ENCODE results near the gene B4GALT4. TPM values are rescaled to one million over a fixed set of nuclear protein-coding genes. Genes with fewer than 3 reads are reported as not detected.

Gene B4GALT4
- total RNA-seq, 2 experiments from 2014 or later: 10.9 to 11.6 TPM

DNA sequence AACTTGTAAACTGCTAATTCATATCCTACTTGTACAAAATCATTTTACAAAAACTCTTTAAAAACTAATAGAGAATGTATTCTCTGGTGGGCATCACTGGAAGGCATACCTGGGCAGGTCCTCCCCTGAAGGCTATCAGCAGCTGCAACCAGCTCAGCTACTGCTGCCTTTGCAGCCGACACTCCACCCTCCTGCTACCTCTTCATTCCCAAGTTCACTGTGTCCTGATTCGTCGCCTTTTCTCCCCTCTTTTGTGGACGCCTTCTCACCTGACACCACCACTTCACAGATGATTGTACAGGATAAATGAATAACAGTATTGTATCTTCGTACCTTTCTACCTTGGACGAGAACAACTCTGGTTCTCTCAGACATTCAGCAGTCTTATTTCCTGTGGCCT, 28.9 kb downstream of the B4GALT4 start:
- H3K4me3 Mint-ChIP-seq: no peak overlapping the region
- DNase-seq: no peak
- ChIA-PET CTCF (interaction anchor here (1.0 kb wide), 1 partner anchor 29 kb away, joined by 3 read pairs; the partner anchor contains the start of gene B4GALT4), POLR2A (no interaction called here)
- peaks cover 8% of the 10 kb centered on the region for H3K4me1 Mint-ChIP-seq
- H3K27me3 Mint-ChIP-seq: no peaks in the 10 kb centered on the region
- H3K9me3 Mint-ChIP-seq: no peaks in the 10 kb centered on the region
- H3K27ac Mint-ChIP-seq: no peak overlapping the region
- peaks cover 45% of the 10 kb centered on the region for H3K36me3 Mint-ChIP-seq (ENCODE audit: low read depth)

DNA sequence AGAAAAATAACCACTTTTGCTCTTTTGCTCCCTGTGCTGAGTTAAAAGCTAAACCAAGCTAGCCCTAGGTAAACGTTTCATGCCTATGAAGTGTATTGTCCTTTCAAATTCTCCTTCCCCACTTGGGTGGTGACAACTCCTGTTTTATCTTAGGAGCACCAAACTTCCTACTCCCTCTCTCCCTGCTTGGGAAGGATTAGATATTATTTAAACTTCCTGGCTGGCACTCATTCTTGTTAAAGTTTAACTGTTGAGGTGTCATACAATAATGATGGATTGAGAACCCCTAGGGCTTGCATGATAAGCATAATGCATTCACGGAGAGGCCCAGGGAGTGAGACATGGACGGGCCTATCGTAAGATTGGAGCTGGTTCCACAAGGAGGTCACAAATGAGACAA, 29.5 kb downstream of the B4GALT4 start:
- ChIA-PET POLR2A (no interaction called here), CTCF (interaction anchor here (1.0 kb wide), 1 partner anchor 30 kb away, joined by 3 read pairs; the partner anchor contains the start of gene B4GALT4)
- Mint-ChIP-seq H3K4me3 (no peak overlapping the region), H3K4me1 (peaks cover 8% of the 10 kb centered on the region), H3K27ac (no peak overlapping the region), H3K36me3 (ENCODE audit: low read depth) (peaks cover 45% of the 10 kb centered on the region), H3K9me3 (no peaks in the 10 kb centered on the region), H3K27me3 (no peaks in the 10 kb centered on the region)
- no peak for DNase-seq

GRCh38 chr3:119207512-119207875, 33.2 kb downstream of the B4GALT4 start:
- Mint-ChIP-seq H3K27ac (no peak overlapping the region), H3K36me3 (ENCODE audit: low read depth) (peaks cover 15% of the 10 kb centered on the region), H3K27me3 (no peaks in the 10 kb centered on the region), H3K4me1 (peaks cover 10% of the 10 kb centered on the region), H3K9me3 (no peaks in the 10 kb centered on the region), H3K4me3 (no peak overlapping the region)
- CTCF ChIA-PET: interaction anchor here (1.5 kb wide), 1 partner anchor 33 kb away, joined by 6 read pairs; the partner anchor contains the start of gene B4GALT4
- no peak for DNase-seq
- POLR2A ChIA-PET: no interaction called here

DNA sequence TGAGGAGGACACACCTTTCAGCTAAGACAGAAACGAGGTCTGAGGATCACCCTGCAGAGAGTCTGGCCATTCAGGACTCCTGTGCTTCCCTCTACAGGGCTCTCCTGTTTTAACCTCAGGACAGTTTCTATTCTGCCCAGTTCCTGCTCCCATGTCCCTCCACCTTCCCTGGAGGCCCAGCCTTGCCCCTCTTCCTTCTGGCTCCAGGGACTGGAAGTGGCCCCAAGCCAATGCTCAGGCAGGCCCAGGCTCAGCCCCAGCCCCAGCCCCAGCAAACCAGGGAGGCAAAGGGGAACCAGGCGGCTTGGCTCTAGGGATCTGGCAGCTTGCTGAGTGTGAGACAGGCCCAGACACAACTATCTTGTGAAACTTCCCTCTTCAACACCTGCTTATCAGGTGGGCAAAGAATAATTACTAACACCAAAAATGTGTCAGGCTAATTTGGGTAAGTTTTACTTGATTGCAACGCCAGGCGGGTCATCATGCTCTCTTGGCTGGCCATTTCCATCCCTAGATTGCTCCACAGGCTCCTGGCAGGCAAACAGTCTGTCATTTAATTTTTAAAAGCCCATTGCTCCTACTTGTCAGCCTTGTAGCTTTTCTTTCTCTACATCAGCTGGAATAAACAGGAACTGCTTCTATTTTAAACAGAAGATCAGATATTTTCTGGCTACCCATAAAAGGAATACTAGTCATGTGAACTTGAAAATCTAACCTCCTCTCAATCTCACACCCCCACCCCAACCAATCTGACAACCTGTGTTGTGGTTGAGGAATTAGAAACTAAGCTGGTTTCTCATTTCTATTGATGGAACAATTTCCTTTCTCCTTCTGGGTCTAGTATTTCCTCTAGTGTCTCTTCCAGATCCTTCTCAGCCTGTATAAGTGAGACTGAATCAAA, 33.8 kb downstream of the B4GALT4 start:
- no peaks in the 10 kb centered on the region for H3K9me3 Mint-ChIP-seq
- no peaks in the 10 kb centered on the region for H3K27me3 Mint-ChIP-seq
- no peak overlapping the region for H3K27ac Mint-ChIP-seq
- peaks cover 10% of the 10 kb centered on the region for H3K4me1 Mint-ChIP-seq
- H3K36me3 Mint-ChIP-seq (ENCODE audit: low read depth): peaks cover 10% of the 10 kb centered on the region
- H3K4me3 Mint-ChIP-seq: no peak overlapping the region
- CTCF ChIA-PET: interaction anchor here (1.5 kb wide), 1 partner anchor 34 kb away, joined by 6 read pairs; the partner anchor contains the start of gene B4GALT4
- no peak for DNase-seq
- POLR2A ChIA-PET: no interaction called here

- Mint-ChIP-seq H3K36me3 (ENCODE audit: low read depth) (peaks cover 5% of the 10 kb centered on the region), H3K27me3 (no peaks in the 10 kb centered on the region), H3K27ac (no peak overlapping the region), H3K9me3 (no peaks in the 10 kb centered on the region), H3K4me3 (no peak overlapping the region), H3K4me1 (peaks cover 10% of the 10 kb centered on the region)
- ChIA-PET CTCF (no interaction called here), POLR2A (no interaction called here)
- no peak for DNase-seq
Measured at GRCh38 chr3:119205685-119206084, 35.0 kb downstream of the B4GALT4 start.

GRCh38 chr3:119205209-119205608, 35.5 kb downstream of the B4GALT4 start:
- peaks cover 10% of the 10 kb centered on the region for H3K4me1 Mint-ChIP-seq
- no peak overlapping the region for H3K4me3 Mint-ChIP-seq

GRCh38 chr3:119195911-119196310, 44.8 kb downstream of the B4GALT4 start:
- Mint-ChIP-seq H3K27me3 (peaks cover 6% of the 10 kb centered on the region), H3K9me3 (no peaks in the 10 kb centered on the region), H3K27ac (no peak overlapping the region), H3K4me1 (no peaks in the 10 kb centered on the region), H3K36me3 (ENCODE audit: low read depth) (no peaks in the 10 kb centered on the region), H3K4me3 (no peak overlapping the region)
- no peak for DNase-seq
- ChIA-PET POLR2A (no interaction called here), CTCF (no interaction called here)

More at GRCh38 chr3:119205209-119205608, 35.5 kb downstream of the B4GALT4 start:
- no peak for DNase-seq
- Mint-ChIP-seq H3K36me3 (ENCODE audit: low read depth) (peaks cover 5% of the 10 kb centered on the region), H3K9me3 (no peaks in the 10 kb centered on the region), H3K27ac (no peak overlapping the region), H3K27me3 (no peaks in the 10 kb centered on the region)
- CTCF ChIA-PET: no interaction called here
- POLR2A ChIA-PET: no interaction called here

- no peaks in the 10 kb centered on the region for H3K4me1 Mint-ChIP-seq
- H3K4me3 Mint-ChIP-seq: no peak overlapping the region
- no peak for DNase-seq
- POLR2A ChIA-PET: interaction anchor here (0.6 kb wide), 1 partner anchor 128 kb away, joined by 3 read pairs; no protein-coding TSS in a partner anchor
- no peak overlapping the region for H3K27ac Mint-ChIP-seq
- CTCF ChIA-PET: no interaction called here
- peaks cover 6% of the 10 kb centered on the region for H3K27me3 Mint-ChIP-seq
- H3K9me3 Mint-ChIP-seq: no peaks in the 10 kb centered on the region
- no peaks in the 10 kb centered on the region for H3K36me3 Mint-ChIP-seq (ENCODE audit: low read depth)
Measured at GRCh38 chr3:119195151-119195476, 45.6 kb downstream of the B4GALT4 start.

- POLR2A ChIA-PET: interaction anchor here (0.6 kb wide), 1 partner anchor 128 kb away, joined by 3 read pairs; no protein-coding TSS in a partner anchor
- Mint-ChIP-seq H3K9me3 (no peaks in the 10 kb centered on the region), H3K4me1 (no peaks in the 10 kb centered on the region), H3K27me3 (peaks cover 6% of the 10 kb centered on the region), H3K36me3 (ENCODE audit: low read depth) (no peaks in the 10 kb centered on the region), H3K27ac (no peak overlapping the region), H3K4me3 (no peak overlapping the region)
- DNase-seq: no peak
- CTCF ChIA-PET: no interaction called here
Measured at GRCh38 chr3:119194237-119195150, 46.2 kb downstream of the B4GALT4 start.

DNA sequence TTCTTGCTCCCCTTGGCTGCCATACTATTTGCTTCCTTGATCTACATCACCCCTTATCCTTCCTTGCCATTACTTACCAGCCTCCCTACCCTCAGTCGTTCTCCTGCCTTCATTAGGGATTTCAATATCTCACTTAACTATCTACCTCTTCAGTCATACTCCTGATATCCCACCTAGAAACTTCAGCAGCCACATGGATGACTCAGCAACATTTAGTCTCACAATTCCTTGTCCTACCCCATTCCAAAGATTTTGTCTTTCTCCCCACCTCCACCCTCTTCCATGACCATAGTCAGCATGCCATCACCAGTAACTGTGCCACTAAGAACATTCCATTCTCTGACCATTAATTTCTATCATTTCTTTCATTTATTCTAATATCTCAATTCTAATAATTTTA, 48.9 kb downstream of the B4GALT4 start:
- CTCF ChIA-PET: no interaction called here
- no peak overlapping the region for H3K27ac Mint-ChIP-seq
- no peak overlapping the region for H3K4me3 Mint-ChIP-seq

GRCh38 chr3:119187266-119187665, 53.4 kb downstream of the B4GALT4 start:
- ChIA-PET POLR2A (no interaction called here), CTCF (interaction anchor here (1.6 kb wide), 1 partner anchor 54 kb away, joined by 3 read pairs; the partner anchor contains the start of gene B4GALT4)
- H3K9me3 Mint-ChIP-seq: no peaks in the 10 kb centered on the region
- no peak overlapping the region for H3K27ac Mint-ChIP-seq
- H3K4me3 Mint-ChIP-seq: no peak overlapping the region
- no peaks in the 10 kb centered on the region for H3K4me1 Mint-ChIP-seq
- no peaks in the 10 kb centered on the region for H3K36me3 Mint-ChIP-seq (ENCODE audit: low read depth)
- no peak for DNase-seq
- H3K27me3 Mint-ChIP-seq: peaks cover 4% of the 10 kb centered on the region

More for the DNA sequence above, 48.9 kb downstream of the B4GALT4 start:
- POLR2A ChIA-PET: no interaction called here
- Mint-ChIP-seq H3K4me1 (no peaks in the 10 kb centered on the region), H3K9me3 (no peaks in the 10 kb centered on the region), H3K27me3 (peaks cover 7% of the 10 kb centered on the region), H3K36me3 (ENCODE audit: low read depth) (no peaks in the 10 kb centered on the region)
- DNase-seq: no peak

DNA sequence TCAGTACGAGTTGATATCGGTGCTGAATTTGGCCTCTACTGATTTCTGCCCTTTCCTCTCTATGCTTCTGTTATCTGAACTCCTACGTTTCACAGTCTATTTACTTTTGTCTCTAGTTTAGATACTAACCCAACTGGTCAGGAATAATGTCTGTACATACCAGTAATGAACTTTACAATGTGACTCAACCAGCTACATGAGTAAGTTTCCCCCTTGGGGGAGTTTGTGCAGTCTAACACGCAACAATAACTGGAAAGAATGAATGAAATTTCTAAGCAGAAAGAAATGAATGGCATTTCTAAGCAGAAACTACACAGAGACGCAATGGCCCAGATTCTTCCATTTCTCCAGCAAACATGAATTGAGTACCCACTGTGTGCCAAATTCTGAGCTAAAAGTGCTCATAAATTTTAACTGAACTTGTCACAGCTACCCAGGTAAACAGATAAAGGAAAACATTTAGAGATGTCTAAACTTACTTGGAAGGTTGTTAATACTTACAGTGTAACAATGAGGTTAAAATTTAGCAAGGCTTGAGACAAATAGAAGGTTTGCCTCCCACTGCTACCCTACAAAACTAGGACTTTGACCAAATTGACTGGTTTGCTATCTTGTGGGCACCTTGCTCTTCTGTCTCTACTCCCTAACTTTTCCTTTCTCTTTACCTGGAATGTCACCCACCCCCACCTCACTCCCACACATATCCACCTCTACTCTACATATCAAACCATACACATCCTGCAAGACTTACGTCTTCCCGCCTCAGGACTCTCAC, 55.7 kb downstream of the B4GALT4 start:
- Mint-ChIP-seq H3K27me3 (peaks cover 4% of the 10 kb centered on the region), H3K27ac (no peak overlapping the region), H3K9me3 (no peaks in the 10 kb centered on the region), H3K4me1 (no peaks in the 10 kb centered on the region), H3K36me3 (ENCODE audit: low read depth) (no peaks in the 10 kb centered on the region), H3K4me3 (no peak overlapping the region)
- no peak for DNase-seq
- POLR2A ChIA-PET: no interaction called here
- CTCF ChIA-PET: no interaction called here

GRCh38 chr3:119184111-119184510, 56.6 kb downstream of the B4GALT4 start:
- no peaks in the 10 kb centered on the region for H3K36me3 Mint-ChIP-seq (ENCODE audit: low read depth)
- ChIA-PET POLR2A (no interaction called here), CTCF (no interaction called here)
- DNase-seq: no peak
- H3K4me3 Mint-ChIP-seq: no peak overlapping the region
- no peaks in the 10 kb centered on the region for H3K4me1 Mint-ChIP-seq
- no peaks in the 10 kb centered on the region for H3K9me3 Mint-ChIP-seq
- H3K27ac Mint-ChIP-seq: no peak overlapping the region
- H3K27me3 Mint-ChIP-seq: peaks cover 4% of the 10 kb centered on the region
